SK-N-MC (cell line): Measurements from ENCODE around the gene HACD4.

ENCODE experiments used
- EZH2 ChIP-seq: fragments of 200-600 bp; sonication (generic); IDR thresholded peaks from one replicate; pipeline ENCODE4 v1.6.1; 2017; ENCODE audit warnings: antibody characterized with exemption
- POLR2AphosphoS5 ChIP-seq: IDR thresholded peaks from 2 replicates; pipeline ENCODE4 v1.6.1; 2012; ENCODE audit warnings: mild to moderate bottlenecking, low read depth, low read length, borderline replicate concordance

DNA sequence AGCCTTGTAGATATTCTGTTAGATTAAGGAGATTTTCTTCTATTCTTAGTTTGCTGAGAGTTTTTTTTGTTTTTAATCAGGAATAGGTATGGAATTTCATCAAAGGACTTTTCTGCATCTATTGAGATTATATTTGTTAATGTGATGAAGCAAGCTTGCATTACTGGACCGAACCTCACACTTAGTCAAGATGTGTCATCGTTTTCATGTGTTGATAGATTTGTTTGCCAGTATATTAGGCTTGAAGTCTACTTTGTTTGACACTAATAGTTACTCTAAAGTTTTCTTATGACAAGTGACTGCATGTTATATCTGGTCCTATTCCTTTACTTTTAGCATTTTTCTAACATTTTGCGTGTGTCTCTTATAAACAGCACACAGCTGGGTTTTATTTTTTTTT lies 12.4 kb upstream of the HACD4 start:
- TF ChIP-seq EZH2, result no peak
- no peak for TF ChIP-seq POLR2AphosphoS5
